ENCODE results near the gene TOPBP1. TPM values are rescaled to one million over a fixed set of nuclear protein-coding genes. Genes with fewer than 3 reads are reported as not detected.

The TOPBP1 gene
- total and polyA plus RNA-seq, 9 of the 15 experiments (the other 6 are each of a cell fraction or from before 2014, with no cell fraction given), result 16.6 to 77.6 (median 58.2) TPM

GRCh38 chr3:133563186-133563591, 98.6 kb downstream of the TOPBP1 start (continued):
- TF ChIP-seq BDP1 (IDR thresholded peaks at IDR 0.05; ENCODE audit: insufficient read depth, insufficient read length) (no peak), ZNF778 (CRISPR knock-in tag; IDR thresholded peaks at IDR 0.05) (no peak)

GRCh38 chr3:133562376-133562775, 99.4 kb downstream of the TOPBP1 start:
- in situ Hi-C loops (cut with MboI) (no loop called here), intact Hi-C loops (cut with micrococcal nuclease) (no loop called here)
- Histone ChIP-seq H3K27ac (ENCODE audit: extremely low read depth, low read depth, low read length) (no peak overlapping the region), H3K9me1 (ENCODE audit: control insufficient read depth, insufficient read depth, low read length) (no peaks in the 10 kb centered on the region), H3K4me2 (ENCODE audit: insufficient read depth, low read length) (no peak overlapping the region), H3K4me1 (replicated peaks in 1 of 2; ENCODE audit: control insufficient read depth in 2 of 2, insufficient read depth in 2 of 2, low read length in 2 of 2) (no peaks in the 10 kb centered on the region; a peak in 1 of 5 replicates), H3K9me3 (replicated peaks; ENCODE audit: control insufficient read depth, insufficient read depth, low read depth, low read length) (no peaks in the 10 kb centered on the region), H3K36me3 (ENCODE audit: control insufficient read depth, insufficient read depth, low read length) (no peaks in the 10 kb centered on the region), H2AFZ (ENCODE audit: low read depth, low read length) (no peak overlapping the region), H3K79me2 (ENCODE audit: control insufficient read depth, insufficient read depth, low read length) (no peaks in the 10 kb centered on the region), H3K4me3 (no peak overlapping the region), H4K20me1 (replicated peaks; ENCODE audit: control insufficient read depth, insufficient read depth, low read length) (no peaks in the 10 kb centered on the region), H3K27me3 (ENCODE audit: control insufficient read depth in 2 of 2, insufficient read depth in 2 of 2, low read length in 2 of 2) (peaks cover 0 to 8% of the 10 kb centered on the region in 2 experiments; a peak in 2 of 5 replicates), H3K9ac (ENCODE audit: insufficient read depth in 1 of 2, low read depth in 2 of 2, low read length in 2 of 2) (no peak overlapping the region)
- no peak for ATAC-seq
- no peak for DNase-seq (ENCODE audit: extremely low read depth in 1 of 4, low spot score in 3 of 4)
- POLR2A ChIA-PET, result interaction anchor here (1.1 kb wide), 1 partner anchor 11 kb away, joined by 10 read pairs; the partner anchor contains the start of gene CDV3
- BruUV-seq (replicated peaks), result no TSS peak
- CTCF ChIA-PET (ENCODE audit: low intra/inter-chr PET ratio), result no interaction called here
- no CpG with 5 or more reads among the region's 1 CpG for WGBS (ENCODE audit: insufficient coverage, low coverage, missing lambda C conversion rate)
- FAIRE-seq, result no peak
- no peak for TF ChIP-seq SRSF1 (IDR thresholded peaks at IDR 0.05; ENCODE audit: low read depth, low read length)
- TF ChIP-seq ZNF3 (CRISPR knock-in tag; IDR thresholded peaks at IDR 0.05), result no peak
- TF ChIP-seq ZBTB12 (CRISPR knock-in tag; IDR thresholded peaks at IDR 0.05), result no peak
- no peak for TF ChIP-seq RFX7 (CRISPR knock-in tag; IDR thresholded peaks at IDR 0.05)
- TF ChIP-seq NFE2L1 (tag; IDR thresholded peaks at IDR 0.05; ENCODE audit: borderline replicate concordance, low read depth), result no peak
- TF ChIP-seq CREB1 (IDR thresholded peaks at IDR 0.05), result no peak
- no peak for TF ChIP-seq CREB1 (CRISPR knock-in tag; IDR thresholded peaks at IDR 0.05)
- no peak for TF ChIP-seq GTF3C2 (IDR thresholded peaks at IDR 0.05; ENCODE audit: borderline replicate concordance, extremely low read depth, insufficient read length)
- no peak for TF ChIP-seq GABPB1 (CRISPR knock-in tag; IDR thresholded peaks at IDR 0.05)
- no peak for TF ChIP-seq HSF4 (CRISPR knock-in tag; IDR thresholded peaks at IDR 0.05; ENCODE audit: borderline replicate concordance)
- no peak for TF ChIP-seq ZNF197 (CRISPR knock-in tag; IDR thresholded peaks at IDR 0.05; ENCODE audit: low read depth)
- TF ChIP-seq PURB (CRISPR knock-in tag; IDR thresholded peaks at IDR 0.05; ENCODE audit: low read depth), result no peak
- no peak for TF ChIP-seq BACH1 (tag; IDR thresholded peaks at IDR 0.05)
- no peak for TF ChIP-seq ZNF121 (CRISPR knock-in tag; conservative IDR thresholded peaks at IDR 0.05)
